Hepatocyte (in vitro differentiated cells): ENCODE data around the gene AMMECR1. TPM values are rescaled to one million over a fixed set of nuclear protein-coding genes. Genes with fewer than 3 reads are reported as not detected.

Experiments used
- DNase-seq: peaks from one replicate; pipeline ENCODE4 v3.0.0-alpha.2; 2016; ENCODE audit warnings: low spot score
- H2AFZ ChIP-seq: fragments of 200-600 bp; sonication (generic); 2 replicates; pipeline ENCODE4 v1.6.0; 2016; ENCODE audit warnings: antibody characterized with exemption, mild to moderate bottlenecking
- H3K27ac ChIP-seq: fragments of 200-600 bp; sonication (generic); 2 replicates; pipeline ENCODE4 v1.5.1; 2016; ENCODE audit warnings: mild to moderate bottlenecking
- H3K27me3 ChIP-seq: fragments of 200-600 bp; sonication (generic); 2 replicates; pipeline ENCODE4 v1.6.1; 2016
- H3K36me3 ChIP-seq: fragments of 200-600 bp; sonication (generic); replicated peaks from 2 replicates; pipeline ENCODE4 v1.5.1; 2016; ENCODE audit warnings: low read depth; ENCODE audit not compliant: insufficient read depth
- H3K4me1 ChIP-seq: fragments of 200-600 bp; sonication (generic); 2 replicates; pipeline ENCODE4 v1.5.1; 2016; ENCODE audit warnings: mild to moderate bottlenecking, moderate library complexity; ENCODE audit not compliant: insufficient read depth
- H3K4me2 ChIP-seq: fragments of 200-600 bp; sonication (generic); 2 replicates; pipeline ENCODE4 v1.6.0; 2016
- H3K4me3 ChIP-seq: fragments of 200-600 bp; sonication (generic); 2 replicates; pipeline ENCODE4 v1.5.1; 2016; ENCODE audit warnings: mild to moderate bottlenecking
- H3K79me2 ChIP-seq: fragments of 200-600 bp; sonication (generic); 2 replicates; pipeline ENCODE4 v1.6.0; 2017; ENCODE audit warnings: mild to moderate bottlenecking
- H3K9me2 ChIP-seq: fragments of 200-600 bp; sonication (generic); replicated peaks from 2 replicates; pipeline ENCODE4 v1.6.0; 2017; ENCODE audit warnings: mild to moderate bottlenecking; ENCODE audit not compliant: insufficient read depth
- H3K9me3 ChIP-seq: fragments of 200-600 bp; sonication (generic); 2 replicates; pipeline ENCODE4 v1.5.1; 2016; ENCODE audit warnings: low read depth, mild to moderate bottlenecking
- H4K20me1 ChIP-seq: fragments of 200-600 bp; sonication (generic); 2 replicates; pipeline ENCODE4 v1.6.0; 2016; ENCODE audit warnings: mild to moderate bottlenecking; ENCODE audit not compliant: insufficient read depth, poor library complexity, severe bottlenecking
- CTCF ChIP-seq: fragments of 200-600 bp; sonication (generic); IDR thresholded peaks from 2 replicates; pipeline ENCODE4 v1.5.1; 2016; ENCODE audit warnings: antibody characterized with exemption, mild to moderate bottlenecking; ENCODE audit not compliant: poor library complexity
- EZH2 ChIP-seq: fragments of 200-600 bp; sonication (generic); IDR thresholded peaks from 2 replicates; pipeline ENCODE4 v1.6.1; 2016; ENCODE audit warnings: antibody characterized with exemption, mild to moderate bottlenecking, borderline replicate concordance
- EZH2phosphoT487 ChIP-seq: fragments of 200-600 bp; sonication (generic); IDR thresholded peaks from one replicate; pipeline ENCODE4 v1.6.1; 2018; ENCODE audit warnings: antibody characterized with exemption, mild to moderate bottlenecking, low read depth, moderate library complexity; ENCODE audit not compliant: unreplicated experiment, severe bottlenecking
- WGBS: methylation state at CpG from one replicate; pipeline ENCODE4 v1.1.6; 2016; ENCODE audit warnings: low lambda C conversion rate; ENCODE audit errors: missing lambda C conversion rate; 5-methylcytosine and 5-hydroxymethylcytosine counted together
- polyA plus RNA-seq: library from polyadenylated mRNA; unstranded; fragments of >200 nt; fragmentation: Nextera tagmentation; extraction: Ambion mirVana; gene quantifications from 2 replicates; pipeline ENCODE4 v1.2.1, GENCODE V29; 2016
- total RNA-seq: library from RNA; depleted of rRNA; stranded (reverse); fragments of >200 nt; gene quantifications from 2 replicates; pipeline ENCODE4 v1.2.3, GENCODE V29; 2014

Gene AMMECR1
- total and polyA plus RNA-seq, 2 experiments from 2014 or later, result 24.6 to 33.3 TPM

GRCh38 chrX:110327336-110327735, 9.5 kb upstream of the AMMECR1 start:
- H2AFZ ChIP-seq, result no peak overlapping the region
- no peak overlapping the region for H3K4me3 ChIP-seq
- 76% methylated on average over 1 of the region's 1 CpG for WGBS
- H3K9me3 ChIP-seq, result peaks cover 5% of the 10 kb centered on the region
- no peak overlapping the region for H3K27ac ChIP-seq
- TF ChIP-seq EZH2, result no peak
- TF ChIP-seq EZH2phosphoT487, result no peak
- TF ChIP-seq CTCF, result no peak
- H3K36me3 ChIP-seq, result no peaks in the 10 kb centered on the region
- H3K27me3 ChIP-seq, result no peaks in the 10 kb centered on the region
- DNase-seq, result no peak
- no peaks in the 10 kb centered on the region for H3K4me1 ChIP-seq
- no peak overlapping the region for H3K4me2 ChIP-seq
- no peaks in the 10 kb centered on the region for H3K79me2 ChIP-seq
- no peaks in the 10 kb centered on the region for H4K20me1 ChIP-seq
- no peaks in the 10 kb centered on the region for H3K9me2 ChIP-seq

GRCh38 chrX:110326712-110327111, 8.8 kb upstream of the AMMECR1 start:
- TF ChIP-seq EZH2 (no peak), CTCF (no peak), EZH2phosphoT487 (no peak)
- Histone ChIP-seq H3K79me2 (no peaks in the 10 kb centered on the region), H3K4me3 (no peak overlapping the region), H3K36me3 (no peaks in the 10 kb centered on the region), H3K27me3 (no peaks in the 10 kb centered on the region), H3K9me3 (peaks cover 5% of the 10 kb centered on the region), H3K4me1 (no peaks in the 10 kb centered on the region), H3K4me2 (no peak overlapping the region), H3K27ac (no peak overlapping the region), H4K20me1 (no peaks in the 10 kb centered on the region), H3K9me2 (no peaks in the 10 kb centered on the region), H2AFZ (peak overlapping the region; percentile 36)
- 52% methylated on average over 4 of the region's 4 CpGs for WGBS
- DNase-seq, result no peak

GRCh38 chrX:110322603-110323002, 4.7 kb upstream of the AMMECR1 start:
- peaks cover 5% of the 10 kb centered on the region for H3K9me3 ChIP-seq
- H3K9me2 ChIP-seq, result no peaks in the 10 kb centered on the region
- H3K36me3 ChIP-seq, result no peaks in the 10 kb centered on the region
- no peak overlapping the region for H3K4me3 ChIP-seq
- H3K4me2 ChIP-seq, result no peak overlapping the region
- H2AFZ ChIP-seq, result no peak overlapping the region
- no peak overlapping the region for H3K27ac ChIP-seq
- H4K20me1 ChIP-seq, result no peaks in the 10 kb centered on the region
- 50% methylated on average over 4 of the region's 4 CpGs for WGBS
- no peak for DNase-seq
- no peaks in the 10 kb centered on the region for H3K27me3 ChIP-seq
- H3K4me1 ChIP-seq, result peaks cover 9% of the 10 kb centered on the region
- no peaks in the 10 kb centered on the region for H3K79me2 ChIP-seq
- TF ChIP-seq CTCF (no peak), EZH2 (no peak), EZH2phosphoT487 (no peak)

GRCh38 chrX:110321670-110322069, 3.8 kb upstream of the AMMECR1 start:
- TF ChIP-seq CTCF (no peak), EZH2 (no peak), EZH2phosphoT487 (no peak)
- WGBS, result 61% methylated on average over 3 of the region's 3 CpGs

More at GRCh38 chrX:110321670-110322069, 3.8 kb upstream of the AMMECR1 start:
- Histone ChIP-seq H3K4me3 (no peak overlapping the region), H3K27me3 (no peaks in the 10 kb centered on the region), H4K20me1 (no peaks in the 10 kb centered on the region), H3K27ac (no peak overlapping the region), H3K4me1 (peaks cover 9% of the 10 kb centered on the region), H3K9me2 (no peaks in the 10 kb centered on the region), H3K79me2 (peaks cover 6% of the 10 kb centered on the region), H3K36me3 (no peaks in the 10 kb centered on the region), H2AFZ (no peak overlapping the region), H3K4me2 (no peak overlapping the region), H3K9me3 (peaks cover 5% of the 10 kb centered on the region)
- DNase-seq, result no peak
